Ramos (cell line): ENCODE data around the gene TLE3.
"Not testable (repeated sequence)": the region's sequence is repeated elsewhere in the genome, so short reads cannot be mapped to it uniquely, and the experiment has no call there.

ENCODE experiments used
- in situ Hi-C: fragments of 300-500 bp; cut with MboI; formaldehyde crosslinking; loops from one replicate; pipeline ENCODE4 v1.14.3; 2022; ENCODE audit warnings: low sequenced_read_pairs; ENCODE audit not compliant: unreplicated experiment

TLE3 gene

DNA sequence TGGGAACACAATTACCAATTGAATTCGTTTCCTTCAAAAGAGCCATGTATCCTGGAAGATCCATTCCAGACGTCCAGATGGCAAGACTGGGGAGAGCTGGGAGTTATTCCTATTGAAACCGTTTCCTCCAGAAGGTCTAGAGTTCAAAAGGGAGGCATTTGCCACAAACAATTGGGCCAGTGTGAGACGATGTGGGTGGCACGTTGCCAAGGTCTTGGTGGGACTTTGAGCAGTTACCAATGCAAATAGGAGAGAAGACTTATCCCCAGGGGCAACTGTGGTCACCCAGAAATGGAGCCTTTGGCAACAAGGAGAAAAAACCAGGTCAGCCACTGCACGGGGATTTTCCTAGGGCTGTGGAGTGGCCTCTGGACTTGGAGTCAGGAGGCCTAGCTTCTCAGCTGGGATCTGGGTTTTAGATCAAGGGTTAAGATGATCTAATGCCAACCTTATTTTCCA is 29.6 kb upstream of the TLE3 start:
- in situ Hi-C loops, result no loop called here

- in situ Hi-C loops, result no loop called here
These were observed 28.6 kb upstream of the TLE3 start for GRCh38 chr15:70126362-70126761.

- in situ Hi-C loops, result no loop called here
These were observed 27.9 kb upstream of the TLE3 start for GRCh38 chr15:70125605-70126004.

DNA sequence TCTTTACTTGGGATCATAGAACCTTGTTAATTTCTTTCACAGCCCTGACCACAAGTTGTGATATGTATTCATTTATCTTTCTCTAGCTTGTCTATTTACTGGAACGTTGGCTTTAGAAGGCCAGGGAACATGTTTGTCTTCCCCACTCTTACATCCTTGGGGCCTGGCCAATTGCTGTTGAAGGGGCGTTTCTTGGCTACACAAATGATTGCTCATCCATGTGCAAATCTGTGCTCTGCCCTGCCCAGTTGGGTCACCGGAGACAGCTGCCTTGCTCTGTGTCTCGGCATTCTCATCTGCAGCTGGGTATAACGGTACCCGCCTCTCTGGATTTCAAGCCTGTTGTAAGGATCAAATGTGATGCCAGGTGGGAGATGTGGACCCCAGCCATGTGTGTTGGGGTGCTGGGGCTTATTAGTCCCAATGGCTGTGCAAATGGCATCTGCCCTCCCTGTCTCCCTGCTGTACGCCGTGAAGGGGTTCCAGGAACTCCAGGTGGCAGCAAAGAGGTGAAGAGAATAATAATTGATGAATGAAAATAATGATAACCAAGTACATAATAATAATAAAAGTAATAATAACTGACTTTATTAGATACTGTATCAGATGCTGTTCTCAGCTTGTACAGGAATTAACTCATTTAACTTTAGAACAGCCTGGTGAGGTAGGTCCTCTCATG is 24.0 kb upstream of the TLE3 start:
- in situ Hi-C loops, result no loop called here

DNA sequence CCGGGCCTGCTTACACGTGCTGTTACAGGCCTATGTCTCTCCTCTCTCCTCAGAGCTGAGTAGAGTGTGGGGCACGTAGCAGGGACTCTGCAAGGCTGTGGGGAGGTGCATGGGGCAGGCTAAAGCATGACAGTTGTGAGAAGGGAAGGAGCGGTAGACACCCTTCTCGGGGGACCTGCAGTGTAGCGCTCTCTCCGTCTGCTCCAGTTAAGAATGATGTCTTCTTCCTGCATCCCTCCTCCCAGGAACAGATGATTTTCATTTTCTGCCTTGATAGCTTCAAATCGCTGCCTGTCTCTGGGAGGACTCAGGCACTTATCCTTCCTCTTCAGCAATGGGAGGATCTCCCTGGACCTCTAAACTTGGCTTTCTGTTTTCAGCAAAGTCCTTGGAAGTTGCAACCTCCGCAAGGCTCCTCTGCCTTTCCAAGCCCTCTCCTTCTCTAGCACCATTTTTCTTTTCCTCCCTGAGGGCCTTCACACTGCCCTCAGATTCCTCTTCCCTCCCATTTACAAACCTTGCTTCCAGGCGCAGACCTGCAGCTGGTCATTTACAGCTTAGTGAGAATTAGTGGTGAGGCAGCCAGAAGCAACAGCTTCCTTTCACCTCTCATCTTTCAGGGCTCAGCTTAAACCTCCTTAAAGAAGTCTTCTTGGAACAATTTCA is 23.4 kb upstream of the TLE3 start:
- in situ Hi-C loops, result no loop called here

DNA sequence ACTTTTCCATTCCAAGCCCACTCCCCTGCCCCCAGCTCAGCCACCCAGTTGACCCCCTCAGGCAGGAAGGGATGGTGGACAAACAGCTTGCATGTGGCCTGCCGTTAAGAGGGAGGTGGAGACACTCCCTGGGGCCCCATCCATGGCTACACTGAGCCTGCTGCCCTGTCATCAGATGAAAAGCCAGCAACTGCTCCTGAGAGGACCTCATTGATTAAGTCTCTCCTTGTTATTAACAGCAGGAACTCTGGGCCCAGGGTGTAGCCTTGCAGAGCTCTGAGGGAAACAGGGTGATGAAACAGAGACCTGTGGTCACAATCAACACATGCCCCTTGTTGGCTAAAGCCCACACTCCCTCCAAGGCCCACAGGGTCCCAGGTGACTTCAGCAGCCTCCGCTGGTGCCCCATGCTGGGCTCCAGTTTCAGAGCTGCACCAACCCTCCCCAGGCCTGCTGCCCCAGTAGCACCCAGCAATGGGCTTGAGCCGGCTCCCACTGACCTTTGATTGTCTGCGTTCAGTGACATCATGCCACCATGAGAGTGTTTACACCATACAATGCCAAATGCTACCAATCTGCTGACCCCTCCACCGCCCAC is 22.3 kb upstream of the TLE3 start:
- in situ Hi-C loops, result no loop called here

DNA sequence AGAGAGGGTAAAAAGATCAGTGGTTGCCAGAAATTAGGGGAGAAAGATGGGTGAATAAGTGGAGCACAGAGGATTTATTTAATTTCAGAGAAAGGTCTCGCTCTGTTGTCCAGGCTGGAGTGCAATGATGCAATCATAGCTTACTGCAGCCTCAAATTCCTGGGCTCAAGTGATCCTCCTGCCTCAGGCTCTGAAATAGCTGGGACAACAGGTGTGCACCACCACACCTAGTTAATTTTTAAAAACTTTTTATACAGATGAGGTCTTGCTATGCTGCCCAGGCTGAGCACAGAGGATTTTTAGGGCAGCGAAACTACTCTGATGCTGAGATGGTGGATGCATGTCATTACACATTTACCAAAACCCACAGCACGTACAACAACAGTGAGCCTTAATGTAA is 20.9 kb upstream of the TLE3 start:
- in situ Hi-C loops, result no loop called here

GRCh38 chr15:70116317-70116716 is 18.6 kb upstream of the TLE3 start:
- in situ Hi-C loops, result no loop called here

GRCh38 chr15:70114221-70114620 is 16.5 kb upstream of the TLE3 start:
- in situ Hi-C loops, result no loop called here

GRCh38 chr15:70113304-70113700 is 15.6 kb upstream of the TLE3 start:
- in situ Hi-C loops, result no loop called here

DNA sequence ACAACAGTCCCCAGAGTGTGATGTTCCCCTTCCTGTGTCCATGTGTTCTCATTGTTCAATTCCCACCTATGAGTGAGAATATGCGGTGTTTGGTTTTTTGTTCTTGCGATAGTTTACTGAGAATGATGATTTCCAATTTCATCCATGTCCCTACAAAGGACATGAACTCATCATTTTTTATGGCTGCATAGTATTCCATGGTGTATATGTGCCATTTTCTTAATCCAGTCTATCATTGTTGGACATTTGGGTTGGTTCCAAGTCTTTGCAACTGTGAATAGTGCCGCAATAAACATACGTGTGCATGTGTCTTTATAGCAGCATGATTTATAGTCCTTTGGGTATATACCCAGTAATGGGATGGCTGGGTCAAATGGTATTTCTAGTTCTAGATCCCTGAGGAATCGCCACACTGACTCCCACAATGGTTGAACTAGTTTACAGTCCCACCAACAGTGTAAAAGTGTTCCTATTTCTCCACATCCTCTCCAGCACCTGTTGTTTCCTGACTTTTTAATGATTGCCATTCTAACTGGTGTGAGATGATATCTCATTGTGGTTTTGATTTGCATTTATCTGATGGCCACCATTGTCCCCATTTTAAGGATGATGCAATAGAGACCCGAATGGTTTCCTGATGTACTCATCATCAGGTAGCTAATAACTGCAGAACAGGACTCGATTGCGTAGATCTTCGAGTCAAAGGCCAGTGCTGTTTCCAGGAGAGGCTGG is 15.0 kb upstream of the TLE3 start:
- in situ Hi-C loops, result not testable (repeated sequence)

DNA sequence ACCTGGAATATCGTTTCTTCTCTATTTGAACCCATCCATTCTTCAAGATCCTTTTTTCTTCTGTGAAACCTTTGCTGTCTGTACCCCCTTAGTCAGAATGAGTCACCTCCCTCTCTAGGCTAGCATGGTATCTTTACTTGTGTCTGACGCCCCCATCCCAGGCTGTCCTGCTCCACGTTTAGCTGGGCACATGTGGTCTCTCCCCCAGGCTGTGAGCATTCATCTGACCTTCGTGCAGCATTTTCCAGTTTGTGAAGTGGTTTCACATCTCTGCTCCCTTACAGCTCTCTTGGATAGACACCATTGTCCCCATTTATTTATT is 14.3 kb upstream of the TLE3 start:
- in situ Hi-C loops, result no loop called here

DNA sequence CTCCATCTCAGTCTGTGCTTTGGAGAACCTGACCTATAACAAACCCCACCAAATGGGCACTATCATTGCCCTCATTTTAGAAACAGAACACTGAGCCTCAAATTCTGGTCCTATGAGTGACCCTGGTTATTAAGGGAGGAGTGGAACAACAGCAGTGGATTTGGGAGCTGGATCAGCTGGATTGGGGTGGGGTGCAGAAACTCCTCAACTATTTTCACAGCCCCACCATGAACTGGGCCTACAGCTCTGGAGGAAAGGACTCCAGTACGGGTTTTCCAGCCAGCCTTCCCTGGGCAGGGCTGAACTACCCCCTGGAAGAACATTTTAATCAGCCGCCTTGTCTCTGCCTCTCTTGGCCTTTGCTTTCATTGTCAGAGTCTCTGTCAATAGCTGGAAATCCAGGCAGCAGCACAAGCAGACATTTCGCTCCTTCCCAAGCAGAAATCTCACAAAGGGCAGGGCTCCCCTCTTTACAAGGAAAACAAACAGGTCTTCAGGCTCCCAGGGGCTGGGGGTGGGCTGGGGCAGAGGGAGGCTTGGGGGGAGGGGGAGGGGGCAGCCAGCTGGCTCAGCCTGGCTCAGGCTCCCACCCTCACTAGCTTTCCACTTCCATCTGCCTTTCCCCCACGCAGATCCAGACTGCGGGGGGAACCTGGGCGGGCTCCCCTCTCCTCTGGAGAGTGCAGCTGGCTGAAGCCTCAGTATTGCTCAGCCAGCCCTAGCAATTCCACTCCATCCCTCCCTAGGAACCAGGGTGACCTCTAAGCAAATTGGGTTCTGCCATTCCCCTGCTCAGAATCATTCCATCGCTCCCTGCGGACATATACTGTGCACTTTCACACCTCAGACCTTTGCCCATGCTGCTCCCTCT is 13.7 kb upstream of the TLE3 start:
- in situ Hi-C loops, result no loop called here

DNA sequence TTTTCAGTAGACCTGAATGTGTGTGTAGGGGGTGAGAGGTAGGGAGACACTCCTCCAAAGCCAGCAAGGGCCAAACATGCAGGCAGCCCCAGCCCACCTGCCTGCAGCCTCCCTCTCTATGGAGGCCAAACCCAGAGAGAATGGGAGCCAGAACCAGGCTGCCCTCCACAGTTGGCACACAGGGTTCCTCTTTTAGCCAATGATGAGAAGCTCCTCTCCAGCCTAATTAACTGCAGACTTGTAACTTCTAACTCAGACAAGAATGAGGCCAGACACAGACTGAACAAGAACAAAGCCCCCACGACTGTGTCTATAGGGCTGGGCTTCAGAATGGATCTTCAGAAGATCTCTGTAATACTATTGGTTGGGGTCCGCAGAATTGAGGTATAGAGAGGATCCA is 12.3 kb upstream of the TLE3 start:
- in situ Hi-C loops, result no loop called here

DNA sequence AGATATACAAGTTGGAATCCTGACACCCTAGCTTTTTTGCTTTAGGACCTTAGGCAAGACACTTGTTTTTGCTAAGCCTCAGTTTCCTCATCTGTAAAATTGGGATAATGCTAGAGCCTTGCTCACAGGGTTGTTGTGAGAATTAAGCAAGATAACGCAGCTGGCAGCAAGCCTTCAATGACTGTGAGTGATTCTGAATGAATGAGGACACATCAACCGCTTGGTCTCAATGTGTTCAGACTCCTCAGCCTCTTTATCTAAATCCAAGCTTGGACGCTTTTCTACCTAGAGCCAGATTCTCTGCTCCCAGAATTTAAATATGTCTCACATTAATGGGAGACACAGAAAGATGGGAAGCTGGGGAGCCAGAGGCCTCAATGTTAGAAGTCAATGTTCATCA is 11.8 kb upstream of the TLE3 start:
- in situ Hi-C loops, result no loop called here

DNA sequence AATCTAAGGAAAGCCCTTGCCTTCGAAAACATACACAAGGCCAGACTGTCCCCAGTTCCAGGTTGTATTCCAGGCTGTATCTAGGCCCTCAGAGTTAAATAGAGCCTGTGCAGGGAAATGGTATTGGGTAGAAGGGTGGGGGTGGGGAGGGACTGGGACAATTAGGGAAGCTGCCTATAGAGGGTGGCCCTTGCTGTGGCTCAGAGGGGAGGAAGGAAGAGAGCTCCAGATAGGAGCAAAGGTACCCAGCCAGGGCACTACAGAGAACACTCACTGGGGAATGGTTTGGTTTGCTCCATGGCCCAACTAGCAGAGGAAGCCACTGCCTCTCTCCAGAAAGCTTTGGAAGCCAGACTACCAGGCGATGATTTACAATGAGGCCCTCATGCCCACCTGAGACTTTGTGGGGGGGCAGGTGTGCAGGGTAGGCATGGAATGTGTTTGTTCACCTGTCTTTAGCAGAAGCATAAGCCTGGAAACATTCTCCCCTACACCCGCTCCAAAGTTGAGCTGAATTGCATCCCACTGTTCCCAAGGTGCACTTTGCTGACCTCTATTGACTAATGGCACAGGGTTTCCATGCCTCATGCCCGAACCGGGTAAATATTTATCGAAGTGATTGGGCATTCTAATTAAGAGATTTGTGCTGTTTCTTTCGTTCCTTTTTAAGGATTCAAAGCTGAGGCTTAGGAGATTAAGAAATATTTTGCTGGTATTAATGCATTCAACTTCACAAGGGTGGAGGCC is 6.3 kb upstream of the TLE3 start:
- in situ Hi-C loops, result no loop called here

GRCh38 chr15:70102827-70103226 is 5.1 kb upstream of the TLE3 start:
- in situ Hi-C loops, result no loop called here

- in situ Hi-C loops, result no loop called here
These were observed 3.9 kb upstream of the TLE3 start for GRCh38 chr15:70101459-70102113.
